LHCN-M2 (cell line): ENCODE data around the gene DPH1. TPM values are rescaled to one million over a fixed set of nuclear protein-coding genes. Genes with fewer than 3 reads are reported as not detected.

Source experiments
- DNase-seq: peaks from one replicate; pipeline ENCODE4 v3.0.0-alpha.2; 2012; ENCODE audit warnings: low read depth
- total RNA-seq: library from RNA; depleted of rRNA; stranded (reverse); fragments of >200 nt; gene quantifications from 2 replicates; pipeline ENCODE4 v1.2.3, GENCODE V29; 2014

DPH1 gene
- total RNA-seq, 1 experiment from 2014 or later = 33.5 TPM

DNA sequence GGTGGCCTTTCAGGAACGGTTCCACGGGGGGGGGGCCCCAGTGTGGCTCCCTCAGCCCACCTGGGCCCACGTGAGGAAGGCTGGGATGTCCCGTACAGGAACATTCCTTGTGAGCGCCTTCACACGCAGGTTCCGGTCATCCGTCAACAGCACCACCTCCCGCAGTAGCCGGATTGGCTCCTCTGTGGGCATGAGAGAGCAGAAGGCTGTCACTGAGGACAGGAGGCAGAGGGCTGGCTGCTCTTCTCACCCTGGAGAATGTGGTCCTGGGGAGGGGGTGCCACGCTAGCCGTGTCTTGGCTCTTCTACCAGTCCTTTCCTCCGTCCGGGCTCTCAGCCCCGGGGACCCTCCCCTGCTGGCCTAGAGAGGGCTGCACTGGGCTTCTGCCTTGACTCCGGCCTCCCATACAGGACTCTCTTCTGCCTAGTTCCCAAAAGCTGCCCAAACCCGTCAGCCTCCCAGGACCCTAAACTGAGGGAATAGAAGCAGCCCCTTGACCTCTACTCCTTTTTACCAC lies 31.5 kb downstream of the DPH1 start:
- DNase-seq = no peak

DNA sequence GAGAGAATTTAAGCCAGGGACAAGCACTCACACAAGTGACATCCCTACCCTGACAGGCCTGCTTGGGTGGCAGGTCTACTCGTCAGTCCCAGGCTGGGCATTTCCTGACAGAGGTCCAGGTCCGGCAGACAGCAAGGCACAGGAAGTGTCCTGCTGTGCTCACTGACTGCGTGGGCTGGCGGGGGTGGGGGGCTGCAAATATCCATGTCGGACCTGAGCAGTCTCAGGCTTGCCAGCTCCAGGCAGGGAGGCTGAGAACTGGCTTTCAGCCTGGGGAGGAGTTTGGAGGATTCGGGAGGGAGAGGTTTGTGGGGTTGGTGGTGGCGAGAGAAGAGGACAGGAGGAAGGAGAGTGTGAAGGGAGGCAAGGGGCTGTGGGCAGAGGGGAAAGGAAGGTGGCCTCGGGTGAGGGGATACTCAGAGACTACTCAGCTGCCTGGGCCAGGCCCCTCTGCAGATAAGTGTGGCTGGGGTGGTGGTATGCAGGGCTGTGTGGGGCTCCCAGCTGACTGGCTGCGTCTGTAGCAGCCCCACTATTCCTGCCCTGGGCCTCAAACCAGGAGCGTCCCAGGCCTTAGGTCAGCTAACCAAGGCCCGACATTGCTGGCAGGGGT lies 32.7 kb downstream of the DPH1 start:
- no peak for DNase-seq

GRCh38 chr17:2063261-2064146 lies 33.6 kb downstream of the DPH1 start:
- no peak for DNase-seq

DNA sequence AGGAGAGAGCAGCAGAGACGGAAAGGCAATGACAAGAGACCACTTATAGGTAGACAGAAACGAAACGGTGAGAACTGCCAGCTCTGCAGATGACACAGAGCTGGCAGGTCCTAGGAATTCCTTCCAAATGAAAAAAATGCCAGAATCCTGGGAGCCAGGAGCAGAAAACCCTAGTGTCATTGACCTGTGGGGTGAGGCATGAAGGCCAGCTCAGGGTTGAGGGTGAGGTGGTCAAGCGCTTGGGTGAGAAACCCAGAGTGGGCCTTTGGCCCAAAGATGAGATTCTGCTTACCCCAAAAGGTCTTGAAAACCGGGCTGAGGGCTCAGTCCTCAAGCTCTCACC lies 34.2 kb downstream of the DPH1 start:
- no peak for DNase-seq

DNA sequence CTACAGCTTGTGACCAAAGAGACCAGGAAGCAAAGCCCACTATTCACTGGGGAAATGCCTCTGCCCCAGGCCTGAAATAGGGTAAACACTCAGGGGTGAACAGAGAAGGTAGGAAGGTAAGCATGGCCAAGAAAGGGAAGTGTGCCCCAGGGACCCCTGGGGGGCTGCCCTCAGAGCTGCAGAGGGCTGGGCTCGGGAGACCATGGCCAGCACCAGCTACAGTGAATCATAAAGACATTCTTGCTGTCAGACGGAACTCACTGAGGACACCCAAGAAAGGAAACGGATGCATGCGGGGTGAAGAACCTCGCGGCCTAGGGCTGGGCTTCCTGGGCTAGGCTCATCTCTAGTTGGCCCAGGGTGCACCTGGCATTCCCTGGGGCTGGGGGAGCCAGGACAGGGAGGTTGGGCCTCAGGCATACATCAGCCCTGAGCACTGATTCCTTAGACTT lies 34.6 kb downstream of the DPH1 start:
- DNase-seq = no peak

GRCh38 chr17:2064980-2065785 lies 35.2 kb downstream of the DPH1 start:
- no peak for DNase-seq

DNA sequence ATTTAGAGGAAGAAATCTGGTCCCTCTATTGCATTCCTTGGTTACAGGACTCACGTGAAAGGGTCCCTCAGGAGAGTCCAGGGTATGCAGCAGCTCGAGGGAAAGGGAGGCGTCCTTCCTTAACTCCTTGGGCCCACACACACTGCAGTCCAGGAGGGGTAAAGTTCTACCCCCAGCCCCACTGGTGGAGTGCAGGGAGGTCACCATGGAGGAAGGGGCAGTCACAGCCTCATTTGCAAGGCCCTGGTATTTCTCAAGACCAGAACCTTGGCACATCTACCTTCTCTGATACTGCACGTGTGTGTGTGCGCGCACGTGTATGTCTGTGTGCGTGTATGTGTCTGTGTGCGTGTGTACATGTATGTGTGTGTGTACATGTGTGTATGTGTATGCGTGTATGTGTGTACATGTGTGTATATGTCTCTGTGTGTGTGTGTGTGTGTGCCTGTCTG lies 36.0 kb downstream of the DPH1 start:
- DNase-seq = no peak

- no peak for DNase-seq
Observed at GRCh38 chr17:2067048-2067561, 37.2 kb downstream of the DPH1 start.

- no peak for DNase-seq
Observed at GRCh38 chr17:2067608-2068024, 37.7 kb downstream of the DPH1 start.

- peak; percentile 66 for DNase-seq
Observed at GRCh38 chr17:2068031-2068518, 38.1 kb downstream of the DPH1 start.

DNA sequence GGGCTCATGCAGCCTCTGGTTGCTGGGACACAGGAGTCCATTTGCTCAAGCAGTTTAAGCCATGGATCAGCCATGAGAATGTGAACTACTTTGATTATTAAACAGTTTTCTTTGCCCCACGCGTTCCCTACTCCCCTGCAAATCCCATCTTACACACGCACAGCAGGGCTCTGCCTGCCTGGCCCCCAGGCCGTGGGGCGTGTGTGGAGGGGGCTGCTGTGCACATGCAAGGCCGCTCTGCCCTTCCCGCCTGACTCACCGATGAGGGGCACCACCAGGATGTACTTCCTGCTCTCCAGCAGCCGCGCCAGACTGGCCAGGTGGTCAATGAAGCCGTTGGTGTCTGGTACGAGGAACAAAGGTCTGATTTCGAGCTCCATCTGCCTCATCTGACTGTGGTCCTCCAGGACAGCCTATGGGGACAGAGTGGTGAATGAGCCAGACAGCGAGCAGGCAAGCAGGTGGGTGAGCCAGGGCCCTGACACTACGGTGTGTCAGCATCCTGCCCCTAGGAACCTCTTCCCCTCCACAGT lies 38.6 kb downstream of the DPH1 start:
- DNase-seq = peak; percentile 84

GRCh38 chr17:2070241-2071023 lies 40.5 kb downstream of the DPH1 start:
- DNase-seq = no peak

- DNase-seq = no peak
Observed at GRCh38 chr17:2071024-2071385, 41.1 kb downstream of the DPH1 start.

GRCh38 chr17:2071455-2072281 lies 41.7 kb downstream of the DPH1 start:
- DNase-seq = peak; percentile 83

- DNase-seq = no peak
Observed at GRCh38 chr17:2074919-2075318, 45.0 kb downstream of the DPH1 start.

DNA sequence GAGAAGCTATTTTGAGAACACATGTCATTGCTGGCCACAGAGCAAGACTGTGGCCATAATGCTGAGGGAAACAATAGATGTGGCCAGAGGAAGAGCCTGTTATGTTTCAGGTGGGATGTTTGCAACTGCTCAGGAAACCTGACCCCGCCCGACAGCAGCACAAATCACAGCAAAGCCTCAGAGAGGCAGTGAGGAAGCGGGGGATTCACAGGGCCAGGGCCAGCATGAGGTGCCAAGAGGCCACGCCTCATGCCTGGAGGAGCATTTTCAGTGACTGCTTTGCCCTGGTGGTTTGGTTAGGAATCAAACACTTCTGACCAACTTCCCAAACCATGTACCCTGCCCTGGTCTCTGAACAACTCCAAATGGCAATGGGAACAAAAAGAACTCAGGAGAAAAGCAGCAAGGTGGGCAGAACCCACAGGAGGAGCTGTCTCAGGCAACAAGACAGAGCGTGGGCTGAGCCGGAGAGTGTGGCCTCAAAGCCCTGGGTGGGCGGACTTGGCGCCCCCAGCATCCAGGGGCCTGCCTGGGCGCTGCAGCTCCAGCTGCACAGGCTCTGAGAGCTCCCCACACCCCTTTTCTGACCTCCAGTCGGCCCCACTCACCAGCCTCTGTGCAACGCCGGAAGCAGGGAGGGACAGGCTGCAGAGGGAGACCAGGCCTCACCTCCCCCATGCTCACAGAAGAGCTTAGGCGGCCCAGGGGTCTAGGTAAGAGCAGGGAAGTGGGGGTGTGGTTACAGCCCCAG lies 45.6 kb downstream of the DPH1 start:
- DNase-seq = no peak

DNA sequence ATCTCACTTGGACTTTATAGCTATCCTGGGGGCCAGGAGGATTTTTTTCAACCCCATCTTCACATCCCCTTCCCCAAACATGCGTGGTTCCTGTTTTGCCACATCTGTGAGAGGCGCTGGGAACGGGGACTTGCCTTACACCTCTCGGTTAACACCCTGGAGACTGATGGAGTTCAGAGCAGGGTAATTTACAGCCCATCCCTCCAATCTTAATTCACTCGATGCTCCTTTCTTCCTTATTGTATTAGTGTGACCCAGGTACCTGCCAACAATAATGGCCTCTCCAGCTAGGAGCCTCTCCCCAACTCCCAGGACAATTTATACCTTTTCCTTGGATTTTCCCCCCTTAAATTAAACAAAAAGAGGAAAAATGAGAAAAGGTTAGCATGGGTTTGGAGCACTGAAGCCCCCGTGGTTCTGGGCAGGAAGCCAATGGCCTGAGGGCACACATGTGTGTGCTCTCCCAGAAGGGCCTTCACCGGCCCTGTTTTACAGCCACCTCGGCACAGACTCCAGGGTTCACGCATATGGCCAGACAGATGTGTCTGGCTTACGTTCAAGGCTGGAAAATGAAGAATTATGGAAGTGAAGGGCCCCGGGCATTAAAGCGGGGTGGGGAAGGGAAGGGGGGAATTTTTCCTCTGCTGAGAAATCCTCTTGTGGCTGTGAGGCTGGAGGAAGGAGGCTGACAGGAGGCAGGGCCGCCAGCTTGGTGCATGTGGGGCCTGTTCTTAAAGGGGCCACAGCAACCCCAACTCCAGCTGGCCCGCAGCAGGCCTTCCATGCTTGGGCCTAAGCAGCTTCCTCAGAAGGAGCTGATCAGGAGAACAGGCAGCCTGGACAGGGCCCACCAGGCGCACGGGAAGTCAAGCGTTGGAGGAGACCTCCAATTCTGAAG lies 46.4 kb downstream of the DPH1 start:
- DNase-seq = no peak

DNA sequence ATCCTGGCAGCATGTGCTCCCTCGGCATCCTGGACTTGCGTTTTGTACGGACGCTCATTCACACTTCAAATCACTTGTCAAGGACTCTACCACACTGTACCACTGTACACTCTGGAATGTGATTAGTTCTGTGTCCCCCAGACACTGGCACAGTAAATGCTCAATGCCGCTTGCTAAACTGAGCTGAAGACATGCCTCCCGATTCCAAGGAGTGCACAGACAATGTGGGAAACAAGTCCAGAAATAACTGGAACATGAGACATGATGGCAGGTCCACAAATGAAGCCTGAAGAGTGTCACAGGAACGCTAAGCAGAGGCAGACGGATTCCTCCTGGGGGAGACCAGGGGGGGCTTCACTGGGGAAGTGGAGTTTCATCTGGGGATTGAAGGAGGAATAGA lies 47.1 kb downstream of the DPH1 start:
- no peak for DNase-seq
